HepG2 (cell line): ENCODE measurements around the gene TCOF1. TPM values are rescaled to one million over a fixed set of nuclear protein-coding genes. Genes with fewer than 3 reads are reported as not detected.

Source experiments
- AGO2 ChIP-seq: fragments of 200-400 bp; formaldehyde crosslinking; optimal IDR thresholded peaks from 2 replicates; pipeline ENCODE3; 2017; ENCODE audit warnings: mild to moderate bottlenecking, low read depth, low read length, moderate library complexity
- ARHGAP35 ChIP-seq: sonication (generic); formaldehyde crosslinking; IDR thresholded peaks from 2 replicates; pipeline ENCODE4 v1.9.0; 2022; ENCODE audit warnings: mild to moderate bottlenecking, inconsistent platforms, moderate library complexity, missing genetic modification reagents, borderline replicate concordance
- DMTF1 ChIP-seq: sonication (generic); formaldehyde crosslinking; IDR thresholded peaks from 2 replicates; pipeline ENCODE4 v1.4.0; 2020; ENCODE audit warnings: mild to moderate bottlenecking, missing genetic modification reagents
- GZF1 ChIP-seq: sonication (generic); formaldehyde crosslinking; IDR thresholded peaks from 2 replicates; pipeline ENCODE4 v1.5.1; 2020; ENCODE audit warnings: mild to moderate bottlenecking, missing genetic modification reagents
- HES4 ChIP-seq: sonication (generic); formaldehyde crosslinking; IDR thresholded peaks from 2 replicates; pipeline ENCODE4 v1.9.0; 2021; ENCODE audit warnings: mild to moderate bottlenecking, missing genetic modification reagents, borderline replicate concordance
- HNRNPK ChIP-seq: fragments of 200-400 bp; formaldehyde crosslinking; IDR thresholded peaks from 2 replicates; pipeline ENCODE4 v1.6.1; 2018; ENCODE audit warnings: low read length, low read depth, moderate library complexity, mild to moderate bottlenecking; ENCODE audit not compliant: poor library complexity, severe bottlenecking
- IRX3 ChIP-seq: sonication (generic); formaldehyde crosslinking; IDR thresholded peaks from 2 replicates; pipeline ENCODE4 v1.8.1; 2023; ENCODE audit warnings: mild to moderate bottlenecking, low read depth, missing genetic modification reagents, borderline replicate concordance
- ISX ChIP-seq: sonication (generic); formaldehyde crosslinking; conservative IDR thresholded peaks from 2 replicates; pipeline ENCODE4 v1.5.0; 2020; ENCODE audit warnings: missing genetic modification reagents
- NCOA1 ChIP-seq: sonication (generic); formaldehyde crosslinking; IDR thresholded peaks from 2 replicates; pipeline ENCODE4 v1.9.0; 2021; ENCODE audit warnings: missing genetic modification reagents
- NCOA2 ChIP-seq: sonication (generic); formaldehyde crosslinking; IDR thresholded peaks from 2 replicates; pipeline ENCODE4 v1.8.0; 2022; ENCODE audit warnings: inconsistent platforms
- NFATC3 ChIP-seq: sonication (generic); formaldehyde crosslinking; IDR thresholded peaks from 2 replicates; pipeline ENCODE4 v1.5.1; 2020; ENCODE audit warnings: mild to moderate bottlenecking, missing genetic modification reagents
- NFIB ChIP-seq: sonication (generic); formaldehyde crosslinking; IDR thresholded peaks from 2 replicates; pipeline ENCODE4 v1.9.0; 2021; ENCODE audit warnings: missing genetic modification reagents, mild to moderate bottlenecking, borderline replicate concordance
- NR3C1 ChIP-seq: sonication (generic); formaldehyde crosslinking; IDR thresholded peaks from 2 replicates; pipeline ENCODE4 v1.4.0; 2020; ENCODE audit warnings: missing genetic modification reagents
- ONECUT2 ChIP-seq: sonication (generic); formaldehyde crosslinking; IDR thresholded peaks from 2 replicates; pipeline ENCODE4 v1.4.0; 2020; ENCODE audit warnings: missing genetic modification reagents
- SIX1 ChIP-seq: sonication (generic); formaldehyde crosslinking; IDR thresholded peaks from 2 replicates; pipeline ENCODE4 v1.4.0; 2020; ENCODE audit warnings: missing genetic modification reagents, borderline replicate concordance
- SOX13 ChIP-seq, 3 experiments: fragments of 450-650 bp in 1 of 3; sonication (generic) in 1 of 3; formaldehyde crosslinking in 1 of 3; IDR thresholded peaks in 2 of 3; conservative IDR thresholded peaks in 1 of 3; 2 replicates each; pipeline versions ENCODE4 v1.5.0 to v1.6.1; 2016 to 2020; ENCODE audit warnings: antibody characterized with exemption in 1 of 3, mild to moderate bottlenecking in 1 of 3, missing compliant biosample characterization in 1 of 3, missing genetic modification reagents in 1 of 3, moderate library complexity in 1 of 3
- SRY ChIP-seq: sonication (generic); formaldehyde crosslinking; IDR thresholded peaks from 2 replicates; pipeline ENCODE4 v1.8.0; 2022; ENCODE audit warnings: mild to moderate bottlenecking, missing genetic modification reagents
- ZBTB7A ChIP-seq: sonication (generic); formaldehyde crosslinking; IDR thresholded peaks from 2 replicates; pipeline ENCODE4 v1.8.0; 2022; ENCODE audit warnings: mild to moderate bottlenecking, missing genetic modification reagents
- ZFYVE20 ChIP-seq: sonication (generic); formaldehyde crosslinking; IDR thresholded peaks from 2 replicates; pipeline ENCODE4 v1.8.0; 2023; ENCODE audit warnings: low read depth, mild to moderate bottlenecking, moderate library complexity, missing genetic modification reagents, borderline replicate concordance
- ZMAT3 ChIP-seq: sonication (generic); formaldehyde crosslinking; conservative IDR thresholded peaks from 2 replicates; pipeline ENCODE4 v1.7.0; 2021; ENCODE audit warnings: missing genetic modification reagents
- ZNF329 ChIP-seq: sonication (generic); formaldehyde crosslinking; IDR thresholded peaks from 2 replicates; pipeline ENCODE4 v1.9.0; 2021; ENCODE audit warnings: low read depth, mild to moderate bottlenecking, missing genetic modification reagents
- ZNF639 ChIP-seq: conservative IDR thresholded peaks from 2 replicates; pipeline ENCODE4 v1.6.1; 2018; ENCODE audit warnings: missing genetic modification reagents
- ZNF660 ChIP-seq: sonication (generic); formaldehyde crosslinking; IDR thresholded peaks from 2 replicates; pipeline ENCODE4 v1.5.1; 2020; ENCODE audit warnings: mild to moderate bottlenecking, low read depth, missing genetic modification reagents, borderline replicate concordance
- ZNF703 ChIP-seq: sonication (generic); formaldehyde crosslinking; IDR thresholded peaks from 2 replicates; pipeline ENCODE4 v1.5.1; 2020; ENCODE audit warnings: missing genetic modification reagents, mild to moderate bottlenecking, moderate library complexity, borderline replicate concordance
- polyA plus RNA-seq, 8 experiments: library from polyadenylated mRNA; depleted of rRNA in 3 of 8; stranded (reverse) in 7 of 8; unstranded in 1 of 8; fragments of >200 nt; fragmentation: Illumina TruSeq in 4 of 8; extraction: Trizol in 4 of 8; gene quantifications; 2 replicates each; pipeline versions ENCODE4 v1.2.1 to v1.2.3, GENCODE V29; 2011 to 2016; ENCODE audit warnings: low read depth in 4 of 8, missing spikeins in 1 of 8, mixed read lengths in 1 of 8; ENCODE audit not compliant: insufficient read depth in 1 of 8
- total RNA-seq, 5 experiments: library from RNA; depleted of rRNA; stranded (reverse); fragments of >200 nt; fragmentation: Illumina TruSeq; extraction: Trizol; gene quantifications; 2 replicates each; pipeline ENCODE4 v1.2.3, GENCODE V29; 2016; ENCODE audit warnings: low read depth in 1 of 5

The TCOF1 gene
- total and polyA plus RNA-seq, 2 of the 13 experiments (the other 11 are each of a cell fraction or from before 2014, with no cell fraction given), result 10.1 to 41.6 TPM

- TF ChIP-seq NFIB (no peak), ZBTB7A (no peak), ZNF639 (CRISPR knock-in tag) (no peak), SOX13 (IDR thresholded peaks at IDR 0.05) (no peak), SOX13 (CRISPR knock-in tag; conservative IDR thresholded peaks at IDR 0.05 in 1 of 2, IDR thresholded peaks at IDR 0.05 in 1 of 2) (peak in 1 of 2 experiments; percentile 63; a peak in 2 of 4 replicates), HES4 (CRISPR knock-in tag) (no peak), HNRNPK (no peak), DMTF1 (CRISPR knock-in tag) (no peak), IRX3 (CRISPR knock-in tag) (no peak), ONECUT2 (CRISPR knock-in tag) (no peak), NCOA2 (CRISPR knock-in tag) (no peak; the same call in 1 of the 2 replicates), AGO2 (no peak), ISX (CRISPR knock-in tag) (no peak), GZF1 (CRISPR knock-in tag) (peak; percentile 77; the same call in 1 of the 2 replicates), ZNF660 (CRISPR knock-in tag) (no peak), SRY (CRISPR knock-in tag) (no peak; the same call in none of the 2 replicates), NCOA1 (CRISPR knock-in tag) (no peak), NR3C1 (CRISPR knock-in tag) (no peak), ARHGAP35 (no peak), ZNF703 (CRISPR knock-in tag) (peak; percentile 39; the same call in 1 of the 2 replicates), ZMAT3 (CRISPR knock-in tag) (no peak), SIX1 (CRISPR knock-in tag) (no peak), ZNF329 (CRISPR knock-in tag) (no peak), NFATC3 (CRISPR knock-in tag) (no peak), ZFYVE20 (CRISPR knock-in tag) (no peak)
Measured at GRCh38 chr5:150412319-150413175, 55.0 kb downstream of the TCOF1 start, which contains the start of gene CD74 (continued).
